Neural cell (in vitro differentiated cells): ENCODE measurements around the gene POU3F2. TPM values are rescaled to one million over a fixed set of nuclear protein-coding genes. Genes with fewer than 3 reads are reported as not detected.
A peak's percentile ranks its signal among the peaks of the same experiment; 100 is the strongest.

Experiments
- H2AFZ ChIP-seq: fragments of 200-600, 300-800 bp; sonication (generic), shearing (Covaris generic); 2 replicates; pipeline ENCODE4 v1.6.0; 2014; ENCODE audit warnings: low read depth, mild to moderate bottlenecking, antibody characterized with exemption, low read length, moderate library complexity
- H3F3A ChIP-seq: fragments of 200-600 bp; shearing (Covaris generic); 2 replicates; pipeline ENCODE4 v1.6.1; 2016; ENCODE audit warnings: mild to moderate bottlenecking, moderate library complexity, mixed read lengths, antibody characterized with exemption, low read length; ENCODE audit not compliant: insufficient read depth, poor library complexity, severe bottlenecking
- H3K27ac ChIP-seq: fragments of 200-600, 300-800 bp; sonication (generic), shearing (Covaris generic); 2 replicates; pipeline ENCODE4 v1.5.1; 2014; ENCODE audit warnings: mild to moderate bottlenecking, low read length, moderate library complexity
- H3K27me3 ChIP-seq: fragments of 300-800, 200-600 bp; sonication (generic), shearing (Covaris generic); 2 replicates; pipeline ENCODE4 v1.6.0; 2014; ENCODE audit warnings: mild to moderate bottlenecking, low read depth, low read length, moderate library complexity; ENCODE audit not compliant: insufficient read depth
- H3K36me3 ChIP-seq: fragments of 300-800, 200-600 bp; sonication (generic), shearing (Covaris generic); 2 replicates; pipeline ENCODE4 v1.5.1; 2014; ENCODE audit warnings: mild to moderate bottlenecking, antibody characterized with exemption, low read length, moderate library complexity; ENCODE audit not compliant: insufficient read depth
- H3K4me2 ChIP-seq: fragments of 300-800, 200-600 bp; sonication (generic), shearing (Covaris generic); 2 replicates; pipeline ENCODE4 v1.6.0; 2014; ENCODE audit warnings: mild to moderate bottlenecking, low read length
- H3K4me3 ChIP-seq: fragments of 300-800, 200-600 bp; sonication (generic), shearing (Covaris generic); 2 replicates; pipeline ENCODE4 v1.5.1; 2014; ENCODE audit warnings: mild to moderate bottlenecking, low read length, moderate library complexity
- H3K79me2 ChIP-seq: fragments of 200-600 bp; shearing (Covaris generic); replicated peaks from 2 replicates; pipeline ENCODE4 v1.6.0; 2014; ENCODE audit warnings: mild to moderate bottlenecking, low read length, moderate library complexity; ENCODE audit not compliant: insufficient read depth
- H3K9ac ChIP-seq: fragments of 300-800, 200-600 bp; sonication (generic), shearing (Covaris generic); 2 replicates; pipeline ENCODE4 v1.6.1; 2016; ENCODE audit warnings: mild to moderate bottlenecking, low read length, mixed read lengths
- H3K9me2 ChIP-seq: fragments of 200-600 bp; shearing (Covaris generic); 2 replicates; pipeline ENCODE4 v1.6.1; 2016; ENCODE audit warnings: mild to moderate bottlenecking, low read length, mixed read lengths; ENCODE audit not compliant: insufficient read depth
- H3K9me3 ChIP-seq: fragments of 200-600, 300-800 bp; sonication (generic), shearing (Covaris generic); 2 replicates; pipeline ENCODE4 v1.6.1; 2016; ENCODE audit warnings: mild to moderate bottlenecking, mixed run types, low read length, moderate library complexity, mixed read lengths
- H4K20me1 ChIP-seq: fragments of 200-600 bp; shearing (Covaris generic); 2 replicates; pipeline ENCODE4 v1.6.1; 2016; ENCODE audit warnings: mild to moderate bottlenecking, mixed run types; ENCODE audit not compliant: insufficient read depth
- CTCF ChIP-seq: fragments of 450-650 bp; IDR thresholded peaks from 2 replicates; pipeline ENCODE4 v1.5.1; 2014; ENCODE audit warnings: antibody characterized with exemption, mild to moderate bottlenecking, moderate library complexity; ENCODE audit not compliant: poor library complexity, severe bottlenecking
- EP300 ChIP-seq: fragments of 450-650 bp; conservative IDR thresholded peaks from 2 replicates; pipeline ENCODE4 v1.6.1; 2014; ENCODE audit warnings: antibody characterized with exemption, mild to moderate bottlenecking, moderate library complexity; ENCODE audit not compliant: poor library complexity, severe bottlenecking
- EZH2 ChIP-seq: fragments of 200-600, 300-800 bp; shearing (Covaris generic), sonication (generic); IDR thresholded peaks from 2 replicates; pipeline ENCODE4 v1.6.1; 2014; ENCODE audit warnings: antibody characterized with exemption, low read length, borderline replicate concordance, mild to moderate bottlenecking; ENCODE audit not compliant: insufficient read depth, poor library complexity, severe bottlenecking
- MXI1 ChIP-seq: fragments of 450-650 bp; conservative IDR thresholded peaks from 2 replicates; pipeline ENCODE4 v1.6.1; 2014; ENCODE audit warnings: antibody characterized with exemption, mild to moderate bottlenecking; ENCODE audit not compliant: poor library complexity, severe bottlenecking
- POLR2AphosphoS5 ChIP-seq: IDR thresholded peaks from 2 replicates; pipeline ENCODE4 v1.6.1; 2012
- RAD21 ChIP-seq: fragments of 450-650 bp; conservative IDR thresholded peaks from 2 replicates; pipeline ENCODE4 v1.6.1; 2014; ENCODE audit warnings: antibody characterized with exemption, mild to moderate bottlenecking, moderate library complexity
- SMC3 ChIP-seq: fragments of 450-650 bp; conservative IDR thresholded peaks from 2 replicates; pipeline ENCODE4 v1.6.1; 2014; ENCODE audit warnings: antibody characterized with exemption, mild to moderate bottlenecking, moderate library complexity; ENCODE audit not compliant: poor library complexity
- TAF1 ChIP-seq: IDR thresholded peaks from 2 replicates; pipeline ENCODE4 v1.6.1; 2012; ENCODE audit warnings: low read depth
- polyA plus RNA-seq: library from polyadenylated mRNA; depleted of rRNA; stranded (reverse); fragments of >200 nt; gene quantifications from 2 replicates; pipeline ENCODE4 v1.2.3, GENCODE V29; 2014
- TF ChIP-seq, protein P1 (sequence below): IDR thresholded peaks from 2 replicates; pipeline ENCODE4 v1.6.1; 2012; ENCODE audit warnings: borderline replicate concordance

Gene POU3F2
- polyA plus RNA-seq, 1 donor from 2014 or later = 35.3 TPM

DNA sequence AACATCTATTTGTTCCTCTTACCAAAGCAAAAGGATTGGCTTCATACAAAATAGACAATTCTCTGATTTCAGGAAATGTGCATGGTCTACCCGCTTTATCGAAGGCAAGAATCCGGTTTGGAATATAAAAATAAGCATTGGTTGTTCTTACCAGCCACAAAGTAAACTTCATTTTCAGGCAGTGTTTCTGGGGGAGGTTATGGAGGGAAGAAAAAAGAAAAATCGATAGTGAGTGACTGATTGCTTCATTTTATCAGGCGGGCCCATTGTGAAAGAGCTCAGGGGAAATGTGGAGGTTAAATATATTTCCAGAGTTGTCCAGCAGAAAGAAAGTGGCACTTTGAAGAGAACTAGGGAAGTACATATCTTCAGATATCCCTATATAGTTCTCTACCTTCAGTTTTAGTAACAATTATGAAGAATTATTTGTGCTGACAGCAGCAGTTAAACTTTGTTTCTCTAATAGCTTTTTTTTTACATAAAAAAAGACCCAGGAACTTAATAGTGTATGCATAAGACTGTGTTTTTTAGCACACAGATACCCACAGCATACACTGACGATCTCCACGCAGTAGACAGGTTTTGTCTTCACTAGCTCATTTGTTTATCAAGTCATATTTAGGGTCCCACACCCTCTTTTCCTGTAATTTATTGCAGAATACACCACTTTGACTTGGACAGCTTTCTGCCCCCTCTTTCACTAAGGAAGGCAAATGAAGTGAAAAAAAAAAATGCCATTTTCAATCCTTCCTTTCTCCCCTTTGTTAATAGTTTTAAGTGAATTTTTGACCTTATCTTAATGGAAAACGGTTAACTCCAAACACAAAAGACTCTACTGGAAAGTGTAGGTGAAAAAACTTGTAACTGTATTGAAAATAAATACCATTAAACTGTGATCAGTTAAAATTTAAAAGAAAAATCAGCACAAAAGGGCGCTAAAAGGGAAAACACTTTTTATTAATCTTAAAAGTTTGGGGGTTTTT is 2.9 kb downstream of the POU3F2 start:
- no peak for TF ChIP-seq TAF1
- TF ChIP-seq, protein P1, sequence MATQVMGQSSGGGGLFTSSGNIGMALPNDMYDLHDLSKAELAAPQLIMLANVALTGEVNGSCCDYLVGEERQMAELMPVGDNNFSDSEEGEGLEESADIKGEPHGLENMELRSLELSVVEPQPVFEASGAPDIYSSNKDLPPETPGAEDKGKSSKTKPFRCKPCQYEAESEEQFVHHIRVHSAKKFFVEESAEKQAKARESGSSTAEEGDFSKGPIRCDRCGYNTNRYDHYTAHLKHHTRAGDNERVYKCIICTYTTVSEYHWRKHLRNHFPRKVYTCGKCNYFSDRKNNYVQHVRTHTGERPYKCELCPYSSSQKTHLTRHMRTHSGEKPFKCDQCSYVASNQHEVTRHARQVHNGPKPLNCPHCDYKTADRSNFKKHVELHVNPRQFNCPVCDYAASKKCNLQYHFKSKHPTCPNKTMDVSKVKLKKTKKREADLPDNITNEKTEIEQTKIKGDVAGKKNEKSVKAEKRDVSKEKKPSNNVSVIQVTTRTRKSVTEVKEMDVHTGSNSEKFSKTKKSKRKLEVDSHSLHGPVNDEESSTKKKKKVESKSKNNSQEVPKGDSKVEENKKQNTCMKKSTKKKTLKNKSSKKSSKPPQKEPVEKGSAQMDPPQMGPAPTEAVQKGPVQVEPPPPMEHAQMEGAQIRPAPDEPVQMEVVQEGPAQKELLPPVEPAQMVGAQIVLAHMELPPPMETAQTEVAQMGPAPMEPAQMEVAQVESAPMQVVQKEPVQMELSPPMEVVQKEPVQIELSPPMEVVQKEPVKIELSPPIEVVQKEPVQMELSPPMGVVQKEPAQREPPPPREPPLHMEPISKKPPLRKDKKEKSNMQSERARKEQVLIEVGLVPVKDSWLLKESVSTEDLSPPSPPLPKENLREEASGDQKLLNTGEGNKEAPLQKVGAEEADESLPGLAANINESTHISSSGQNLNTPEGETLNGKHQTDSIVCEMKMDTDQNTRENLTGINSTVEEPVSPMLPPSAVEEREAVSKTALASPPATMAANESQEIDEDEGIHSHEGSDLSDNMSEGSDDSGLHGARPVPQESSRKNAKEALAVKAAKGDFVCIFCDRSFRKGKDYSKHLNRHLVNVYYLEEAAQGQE = no peak
- no peak for TF ChIP-seq POLR2AphosphoS5
- TF ChIP-seq SMC3 = no peak
- no peak for TF ChIP-seq MXI1
- TF ChIP-seq RAD21 = no peak
- no peak for TF ChIP-seq EZH2
- no peak for TF ChIP-seq EP300
- TF ChIP-seq CTCF = no peak
- Histone ChIP-seq H3K9ac (peak overlapping the region; percentile 95), H3K4me2 (peak overlapping the region; percentile 76), H3K36me3 (no peaks in the 10 kb centered on the region), H3K79me2 (peaks cover 70% of the 10 kb centered on the region), H4K20me1 (peaks cover 14% of the 10 kb centered on the region), H3K9me3 (no peaks in the 10 kb centered on the region), H3F3A (peaks cover 12% of the 10 kb centered on the region), H3K27ac (peak overlapping the region; percentile 91), H2AFZ (no peak overlapping the region), H3K4me3 (peak overlapping the region; percentile 91), H3K9me2 (no peaks in the 10 kb centered on the region), H3K27me3 (peaks cover 6% of the 10 kb centered on the region)

- H3K9ac ChIP-seq = peak overlapping the region; percentile 95
- H3K27me3 ChIP-seq = no peaks in the 10 kb centered on the region
- peak overlapping the region; percentile 91 for H3K4me3 ChIP-seq
Observed at GRCh38 chr6:98838032-98838431, 3.7 kb downstream of the POU3F2 start.

More at GRCh38 chr6:98838032-98838431, 3.7 kb downstream of the POU3F2 start:
- Histone ChIP-seq H3K27ac (peak overlapping the region; percentile 91), H3K9me2 (no peaks in the 10 kb centered on the region), H3F3A (peaks cover 12% of the 10 kb centered on the region), H3K9me3 (no peaks in the 10 kb centered on the region), H3K79me2 (peaks cover 78% of the 10 kb centered on the region), H3K36me3 (no peaks in the 10 kb centered on the region), H4K20me1 (peaks cover 14% of the 10 kb centered on the region), H3K4me2 (peak overlapping the region; percentile 76), H2AFZ (no peak overlapping the region)
- TF ChIP-seq TAF1 = no peak
- TF ChIP-seq POLR2AphosphoS5 = peak; percentile 39
- TF ChIP-seq, protein P1 = peak; percentile 39
